HG02870 (cell line): ENCODE measurements around the gene BTLA.
A peak's percentile ranks its signal among the peaks of the same experiment; 100 is the strongest.
"Not testable (repeated sequence)": the region's sequence is repeated elsewhere in the genome, so short reads cannot be mapped to it uniquely, and the experiment has no call there.

ENCODE experiments used
- ATAC-seq: cut with Tn5 transposase; IDR thresholded peaks from one replicate; pipeline ENCODE4 v1.9.1; 2021; ENCODE audit warnings: mild to moderate bottlenecking, moderate library complexity; ENCODE audit not compliant: unreplicated experiment

The BTLA gene, protein sequence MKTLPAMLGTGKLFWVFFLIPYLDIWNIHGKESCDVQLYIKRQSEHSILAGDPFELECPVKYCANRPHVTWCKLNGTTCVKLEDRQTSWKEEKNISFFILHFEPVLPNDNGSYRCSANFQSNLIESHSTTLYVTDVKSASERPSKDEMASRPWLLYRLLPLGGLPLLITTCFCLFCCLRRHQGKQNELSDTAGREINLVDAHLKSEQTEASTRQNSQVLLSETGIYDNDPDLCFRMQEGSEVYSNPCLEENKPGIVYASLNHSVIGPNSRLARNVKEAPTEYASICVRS

DNA sequence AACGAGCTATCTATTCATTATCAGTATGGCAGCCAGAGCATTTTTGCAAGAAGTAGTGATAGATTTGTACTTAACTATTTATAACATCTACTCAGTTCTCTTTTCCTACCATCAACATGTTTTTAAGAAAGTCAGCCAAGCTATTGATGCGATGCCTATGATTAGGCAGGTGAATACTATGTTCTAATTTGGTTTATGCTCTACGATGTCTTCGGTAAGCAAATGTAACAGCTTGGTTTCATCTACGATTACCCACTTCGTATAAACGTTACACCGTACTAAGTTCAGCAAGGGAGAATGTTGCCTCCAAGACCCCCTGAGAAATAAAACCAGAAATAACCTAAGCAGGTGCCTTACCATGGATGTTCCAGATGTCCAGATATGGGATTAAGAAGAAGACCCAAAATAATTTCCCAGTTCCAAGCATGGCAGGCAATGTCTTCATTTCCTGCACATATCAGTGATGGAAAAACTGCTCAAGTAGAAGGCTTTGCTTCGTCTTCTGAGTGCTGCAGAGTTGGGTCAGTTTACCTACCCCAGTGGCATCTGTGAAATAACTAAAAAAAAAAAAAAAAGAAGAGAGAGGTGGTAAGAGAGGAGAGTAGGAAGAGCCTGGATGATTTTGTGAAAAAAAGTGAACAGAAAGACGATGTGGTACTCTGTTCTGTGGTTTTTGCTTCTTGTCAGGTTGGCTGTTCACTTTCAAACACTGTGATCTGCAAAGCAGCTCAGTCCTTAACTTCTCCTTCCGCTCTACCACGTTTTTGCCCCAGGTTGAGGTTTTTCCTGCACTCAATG is at the start of gene BTLA:
Gene BTLA, minus strand, starts transcription at position 559 of the 798 bp plus-strand sequence. Its CDS starts 114 bp downstream, at position 445.
- ATAC-seq: peak; percentile 54

DNA sequence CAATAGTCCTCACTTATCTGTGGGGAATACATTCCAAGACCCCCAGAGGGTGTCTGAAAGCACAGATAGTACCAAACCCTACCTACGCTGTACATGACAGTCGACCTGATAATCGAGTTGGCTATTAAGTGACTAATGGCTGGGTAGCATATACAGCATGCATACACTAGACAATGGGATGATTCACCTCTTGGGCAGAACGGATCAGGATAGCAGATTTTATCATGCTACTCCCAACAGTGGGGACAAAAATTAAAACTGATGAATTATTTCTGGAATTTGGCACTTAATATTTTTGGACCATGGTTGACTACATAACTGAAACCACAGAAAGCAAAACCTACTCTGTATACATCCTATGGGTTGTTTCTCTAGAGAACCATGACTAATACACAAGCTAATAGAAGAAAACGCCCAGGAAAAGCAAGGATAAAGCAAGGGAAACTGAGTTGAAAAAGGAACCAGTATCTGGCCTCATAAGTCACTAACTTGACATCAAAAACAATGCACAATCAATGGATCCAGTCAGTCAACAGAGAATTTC is 47.0 kb upstream of the BTLA start:
- no peak for ATAC-seq

DNA sequence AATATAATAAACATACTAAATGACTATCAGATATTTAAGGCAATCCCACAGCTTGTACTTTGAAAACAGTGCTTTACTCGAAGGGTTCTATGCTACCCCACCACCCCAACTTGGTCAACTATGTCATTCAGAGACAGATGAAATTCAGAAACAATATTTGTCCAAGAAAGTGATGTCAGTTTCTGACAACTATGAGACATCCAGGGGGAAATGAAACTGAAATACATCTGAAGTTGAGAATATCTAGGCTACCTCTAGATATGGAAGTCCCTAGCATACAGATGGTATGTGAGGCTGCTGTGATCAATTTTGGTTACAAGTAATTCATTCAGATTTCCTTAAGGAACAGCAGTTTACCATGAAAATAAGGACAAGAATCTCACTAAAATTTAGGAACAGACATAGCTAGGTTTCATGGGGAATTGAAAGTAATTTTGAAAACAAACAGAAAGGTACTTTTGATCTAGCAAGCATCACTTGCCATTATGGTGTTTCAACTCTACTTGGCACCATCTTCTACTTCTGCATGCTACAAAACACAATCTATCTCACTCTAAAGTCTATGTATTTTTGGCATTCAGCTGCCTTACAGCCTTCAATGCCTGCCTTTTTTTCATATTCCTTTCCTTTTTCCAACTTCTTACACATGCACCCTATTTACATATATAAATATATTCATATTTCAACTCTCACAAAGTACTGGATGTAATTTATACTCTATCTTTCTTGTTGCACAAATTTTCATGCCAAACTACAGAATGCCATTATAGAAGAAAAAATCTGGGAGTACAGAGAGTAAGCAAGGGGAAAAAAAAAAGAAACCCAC is 40.8 kb upstream of the BTLA start:
- peak; percentile 92 for ATAC-seq

DNA sequence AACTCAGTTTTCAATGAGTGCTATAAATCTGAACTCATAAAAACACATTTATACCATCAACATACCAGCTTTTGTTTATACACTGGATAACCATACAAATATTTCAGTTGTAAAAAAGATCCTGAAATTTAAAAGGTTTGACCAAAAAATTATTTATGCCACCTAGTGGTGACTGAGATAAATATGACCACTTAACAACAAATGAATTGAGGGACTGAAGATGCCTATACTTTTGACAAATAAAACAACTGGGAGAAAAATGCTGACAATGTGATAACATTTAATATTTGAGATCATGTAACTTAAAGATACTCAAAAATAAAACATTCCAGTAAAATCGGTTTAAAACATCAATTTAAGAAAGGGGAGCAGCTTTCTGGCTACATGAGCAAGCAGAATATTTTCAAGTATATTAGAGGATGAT is 32.1 kb upstream of the BTLA start:
- ATAC-seq: no peak

DNA sequence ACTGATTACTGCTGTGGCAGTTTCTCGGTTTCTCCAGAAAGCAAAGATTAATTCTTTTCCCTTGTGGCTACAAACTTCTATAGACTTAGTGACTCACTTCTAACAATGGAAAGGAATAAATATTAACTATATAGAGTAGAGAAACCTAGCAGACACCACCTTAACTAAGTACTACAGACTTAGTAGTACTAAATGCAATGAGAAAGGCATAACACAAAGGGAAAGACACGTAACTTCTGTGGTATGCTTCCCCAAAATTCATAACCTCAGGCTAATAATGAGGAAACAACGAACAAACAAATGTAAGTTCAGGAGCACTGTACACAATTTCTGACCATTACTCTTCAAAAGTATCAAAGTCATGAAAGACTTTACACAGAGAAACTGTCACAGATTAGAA is 31.3 kb upstream of the BTLA start:
- no peak for ATAC-seq

DNA sequence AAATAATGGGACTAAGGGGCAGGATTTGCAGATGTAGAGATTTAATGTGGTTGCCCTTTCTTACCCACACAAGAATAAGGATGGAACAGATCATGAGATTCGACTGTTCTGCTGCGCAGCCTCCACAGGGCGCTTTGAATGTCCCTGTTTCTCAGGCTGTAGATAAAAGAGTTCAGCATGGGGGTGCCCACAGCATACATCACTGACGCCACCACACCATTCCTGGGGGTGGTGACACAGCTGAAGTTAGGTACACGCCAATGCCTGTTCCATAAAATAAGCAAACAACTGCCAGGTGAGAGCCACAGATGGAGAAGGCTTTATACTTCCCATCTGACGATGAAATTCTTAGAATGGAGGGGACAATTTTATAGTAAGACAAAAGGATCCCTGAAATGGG is 24.9 kb upstream of the BTLA start:
- not testable (repeated sequence) for ATAC-seq

DNA sequence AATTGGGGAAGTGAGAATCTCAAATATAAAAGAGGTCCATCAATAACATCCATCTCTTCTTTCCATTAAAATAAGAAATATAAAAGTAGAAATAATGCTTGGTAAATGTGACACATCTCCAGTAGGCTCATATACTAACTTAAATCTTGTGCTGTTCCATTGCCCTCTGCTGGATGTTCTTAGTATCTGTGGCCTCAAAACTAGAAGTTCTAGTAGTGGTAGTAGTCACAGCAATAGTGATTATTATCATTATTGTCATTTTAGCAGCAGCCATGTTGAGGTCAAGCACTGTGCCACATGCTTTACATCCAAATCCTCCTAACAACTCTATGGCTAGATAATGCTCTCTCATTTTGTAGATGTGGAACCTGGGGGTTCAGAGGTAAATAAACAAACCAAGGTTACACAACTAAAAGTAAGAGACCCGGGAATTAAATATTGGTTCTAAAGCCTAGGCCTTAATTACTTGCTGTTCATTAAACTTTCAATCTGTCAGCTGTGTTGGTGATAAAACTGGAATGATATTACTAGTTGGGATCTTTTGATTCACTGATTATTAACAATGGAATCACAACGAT is 20.2 kb upstream of the BTLA start:
- ATAC-seq: peak; percentile 45

DNA sequence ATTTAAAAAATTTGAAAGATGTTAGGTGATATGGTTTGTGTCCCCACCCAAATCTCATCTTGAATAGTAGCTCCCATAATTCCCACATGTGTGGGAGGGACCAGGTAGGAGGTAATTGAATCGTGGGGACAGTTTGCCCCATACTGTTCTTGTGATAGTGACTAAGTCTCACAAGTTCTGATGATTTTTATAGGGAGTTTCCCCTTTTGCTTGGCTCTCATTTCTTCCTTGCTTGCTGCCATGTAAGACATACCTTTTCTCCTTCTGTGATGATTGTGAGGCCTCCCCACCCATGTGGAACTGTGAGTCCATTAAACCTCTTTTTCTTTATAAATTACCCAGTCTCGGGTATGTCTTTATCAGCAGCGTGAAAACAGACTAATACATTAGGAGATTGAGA is 19.7 kb upstream of the BTLA start:
- ATAC-seq: not testable (repeated sequence)

DNA sequence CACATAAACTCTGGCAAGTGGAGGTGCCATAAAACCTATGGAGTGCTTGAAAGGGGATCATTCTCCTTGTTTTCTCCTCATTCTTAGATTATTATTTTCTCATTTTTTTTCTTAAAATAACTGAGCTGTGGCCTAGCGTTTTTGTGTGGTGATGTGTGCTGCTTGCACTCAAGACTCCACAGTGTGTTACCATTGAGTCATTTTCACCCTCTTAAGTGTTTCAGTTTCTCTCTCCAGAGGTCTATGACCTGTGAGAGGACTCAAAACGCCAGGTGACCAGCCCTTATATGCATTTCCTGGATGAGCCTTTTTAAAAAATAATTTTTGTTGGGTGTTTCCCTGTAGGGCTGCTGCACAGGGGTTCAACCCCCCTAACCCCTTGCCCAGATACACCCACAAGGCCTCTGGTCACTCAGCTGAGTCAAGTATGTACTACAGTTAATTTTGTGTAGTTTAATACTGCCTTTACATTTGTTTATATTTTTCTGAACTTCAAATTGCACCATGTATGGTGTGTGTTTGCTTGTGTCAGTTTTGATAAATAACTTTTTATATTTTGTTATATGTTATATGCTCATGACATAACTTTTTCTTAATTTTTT is 15.4 kb upstream of the BTLA start:
- ATAC-seq: peak; percentile 100

DNA sequence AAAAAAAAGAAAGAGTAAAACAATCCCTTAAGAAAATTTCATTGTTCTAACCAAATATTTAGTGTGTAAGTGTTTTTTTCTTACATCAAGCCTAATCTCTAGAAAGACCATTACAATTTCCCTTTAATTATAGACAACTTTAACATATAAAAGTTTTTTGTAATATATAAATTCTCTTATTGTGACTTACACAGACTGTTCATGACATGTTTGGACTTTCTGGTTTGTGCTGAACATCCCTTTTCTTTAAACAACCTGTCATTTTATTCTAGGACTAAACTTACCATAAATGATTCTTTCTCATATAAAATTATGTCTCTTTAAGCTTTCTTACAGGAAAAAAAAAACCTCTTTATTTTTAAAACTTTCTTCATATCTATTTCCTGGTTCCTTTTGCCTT is 13.0 kb upstream of the BTLA start:
- no peak for ATAC-seq

DNA sequence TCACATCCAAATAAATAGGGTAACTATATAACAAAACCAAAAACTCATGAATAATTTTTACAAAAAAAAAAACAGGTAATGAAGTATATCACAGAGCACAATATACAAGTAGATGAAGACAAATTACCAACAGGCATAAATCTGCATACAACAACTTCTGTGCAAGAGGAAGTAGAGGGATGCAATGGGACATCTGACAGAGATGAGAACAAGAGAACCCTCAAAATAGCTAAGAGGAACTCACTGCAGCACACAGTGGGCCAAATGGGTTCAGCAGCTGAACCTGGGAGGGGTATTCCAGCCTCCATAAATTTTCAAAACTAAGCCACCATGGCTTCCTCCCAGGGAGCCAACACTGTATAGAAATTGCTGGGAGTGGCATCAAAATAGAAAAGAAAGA is 9.6 kb upstream of the BTLA start:
- no peak for ATAC-seq

DNA sequence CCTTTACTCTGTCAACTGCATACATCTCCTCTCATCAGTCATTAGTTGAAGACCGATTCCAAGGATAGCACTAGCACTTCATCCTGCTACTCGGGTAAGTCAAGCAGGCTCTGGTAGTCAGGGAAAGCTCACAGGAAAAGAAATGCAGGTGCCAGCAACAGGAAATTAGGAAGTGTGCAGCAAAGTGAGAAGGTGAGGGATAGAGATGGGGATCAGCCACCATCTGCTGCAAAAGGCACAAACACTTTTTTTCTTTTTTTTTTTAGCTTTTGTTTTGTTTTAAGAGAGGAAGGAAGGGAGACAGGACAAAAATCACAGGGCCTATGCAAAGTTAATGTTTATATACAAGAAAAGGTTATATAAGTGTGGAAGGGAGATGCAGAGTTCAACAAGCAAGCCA is 9.0 kb upstream of the BTLA start:
- no peak for ATAC-seq

DNA sequence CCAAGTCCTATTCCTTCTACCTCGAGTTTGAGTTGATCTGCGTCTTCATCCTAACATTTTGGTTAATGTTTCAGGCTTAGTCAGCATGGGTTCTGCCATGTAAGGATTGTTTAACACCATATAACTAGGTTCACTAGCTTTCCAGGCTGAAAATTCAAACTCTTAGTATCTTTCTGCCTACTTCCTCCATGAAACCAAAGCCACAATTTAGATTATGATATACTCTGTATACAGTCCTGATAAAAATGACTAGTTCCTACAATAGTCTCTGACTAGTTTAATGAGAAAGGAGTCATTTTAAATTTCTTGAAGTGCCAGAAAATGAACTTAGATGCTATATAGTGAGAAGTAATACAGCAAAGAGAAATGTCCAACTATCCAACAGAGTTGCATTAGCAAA is 6.6 kb upstream of the BTLA start:
- no peak for ATAC-seq

DNA sequence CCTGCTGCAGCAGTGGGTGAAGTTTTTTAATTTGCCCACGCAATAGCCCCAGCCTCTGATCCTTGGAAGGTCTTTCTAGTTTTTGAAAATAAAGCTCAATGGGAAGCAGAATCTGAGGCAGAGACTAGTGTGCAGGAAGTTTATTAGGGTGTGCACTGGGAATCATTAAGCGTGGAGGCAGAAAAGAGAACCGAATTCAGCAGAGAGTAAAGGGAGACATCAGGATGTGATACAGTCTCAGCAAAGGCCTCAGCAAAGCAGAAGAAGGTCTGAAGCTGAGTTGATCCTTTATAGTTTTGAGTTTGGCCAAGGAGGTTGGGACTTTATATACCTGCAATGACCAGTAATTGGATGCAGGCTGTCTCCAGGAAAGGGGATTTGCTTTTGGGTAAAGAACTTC is 4.9 kb upstream of the BTLA start:
- ATAC-seq: no peak

DNA sequence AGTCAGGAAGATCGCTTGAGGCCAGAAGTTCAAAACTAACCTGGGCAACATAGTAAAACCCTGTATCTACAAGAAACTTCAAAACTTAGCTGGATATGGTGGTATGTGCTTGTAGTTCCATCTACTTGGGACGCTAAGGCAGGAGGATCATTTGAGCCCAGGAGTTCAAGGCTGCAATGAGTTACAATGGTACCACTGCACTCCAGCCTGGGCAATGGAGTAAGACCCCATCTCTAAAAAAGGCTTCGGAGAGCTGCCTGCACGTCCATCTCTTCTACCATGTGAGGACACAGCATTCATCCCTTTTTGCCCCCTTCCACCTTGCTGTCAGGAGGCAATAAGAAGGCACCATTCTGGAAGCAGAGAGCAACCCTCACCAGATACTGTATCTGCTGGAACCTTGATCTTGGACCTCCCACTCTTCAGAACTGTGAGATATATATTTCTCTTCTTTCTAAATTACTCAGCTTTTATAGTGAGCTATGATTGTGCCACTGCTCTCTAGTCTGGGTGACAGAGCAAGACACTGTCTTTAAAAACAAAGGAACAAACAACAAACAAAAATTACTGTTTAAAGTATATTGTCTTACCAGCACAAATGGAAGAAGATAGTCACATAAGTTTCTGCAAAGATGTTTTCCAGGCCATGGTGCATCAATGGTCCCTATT is 4.2 kb upstream of the BTLA start:
- no peak for ATAC-seq

DNA sequence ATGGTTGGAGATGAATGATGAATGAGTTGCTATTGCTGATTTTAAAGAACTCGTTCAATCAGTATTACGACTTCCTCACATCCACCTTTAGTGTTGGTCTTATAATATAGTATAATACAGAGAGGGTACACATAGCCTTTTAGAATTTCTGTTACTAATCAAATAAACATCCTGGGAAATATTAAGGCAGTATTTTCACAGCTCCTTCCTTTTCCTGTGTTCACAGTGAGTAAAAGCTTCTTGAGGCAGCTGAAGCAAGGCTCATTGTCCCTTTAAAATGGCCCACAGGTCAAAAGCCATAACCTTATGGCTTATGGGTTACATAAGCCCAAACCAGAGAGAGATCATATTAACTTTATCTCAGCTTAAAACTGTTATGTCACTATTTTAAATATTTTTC is 1.3 kb upstream of the BTLA start:
- ATAC-seq: no peak

DNA sequence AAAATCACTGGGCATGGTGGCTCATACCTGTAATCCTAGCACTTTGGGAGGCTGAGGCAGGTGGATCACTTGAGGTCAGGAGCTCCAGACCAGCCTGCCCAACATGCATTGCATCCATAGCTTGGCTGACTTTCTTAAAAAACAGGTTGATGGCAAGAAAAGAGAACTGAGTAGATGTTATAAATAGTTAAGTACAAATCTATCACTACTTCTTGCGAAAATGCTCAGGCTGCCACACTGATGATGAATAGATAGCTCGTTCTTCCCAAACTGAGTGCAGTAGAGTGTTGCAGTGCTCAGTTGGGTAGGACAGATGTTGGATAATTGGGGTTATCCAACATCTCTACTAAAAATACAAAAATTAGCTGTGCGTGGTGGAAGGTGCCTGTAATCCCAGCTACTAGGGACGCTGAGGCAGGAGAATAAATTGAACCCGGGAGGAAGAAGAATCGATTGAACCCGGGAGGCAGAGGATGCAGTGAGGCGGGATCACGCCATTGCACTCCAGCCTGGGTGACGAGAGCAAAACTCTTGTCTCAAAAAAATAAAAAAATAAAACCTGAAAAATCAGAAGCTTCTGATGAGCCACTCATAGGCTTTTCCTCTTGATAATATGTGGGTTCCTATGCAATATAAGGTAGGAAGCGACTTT is 1.2 kb downstream of the BTLA start:
- no peak for ATAC-seq

DNA sequence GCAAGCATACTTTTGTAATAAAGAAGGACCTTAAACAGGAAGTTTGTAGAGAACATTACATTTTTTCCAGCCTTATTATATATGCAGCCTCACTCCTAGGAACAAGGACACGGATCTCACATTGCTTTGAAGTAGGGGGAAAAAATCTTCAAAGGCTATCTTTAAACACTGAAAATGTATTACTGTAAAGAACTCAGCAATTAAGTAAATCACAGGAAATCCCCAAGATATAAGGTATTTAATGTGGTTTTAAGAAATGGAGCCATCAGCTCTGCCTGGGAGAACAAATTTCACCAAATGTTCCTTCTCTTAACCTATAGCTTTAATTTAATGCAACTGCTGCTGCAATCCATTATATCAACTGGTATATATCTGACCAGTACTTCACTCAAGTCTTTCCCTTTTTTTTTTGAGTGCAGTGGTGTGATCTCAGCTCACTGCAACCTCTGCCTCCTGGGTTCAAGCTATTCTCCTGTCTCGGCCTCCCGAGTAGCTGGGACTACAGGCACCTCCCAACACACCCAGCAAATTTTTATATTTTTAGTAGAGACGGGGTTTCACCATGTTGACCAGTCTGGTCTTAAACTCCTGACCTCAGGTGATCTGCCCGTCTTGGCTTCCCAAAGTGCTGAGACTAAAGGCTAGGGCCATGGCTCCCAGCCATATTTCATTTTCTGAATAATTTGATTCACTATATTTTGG is 2.8 kb downstream of the BTLA start:
- ATAC-seq: no peak

DNA sequence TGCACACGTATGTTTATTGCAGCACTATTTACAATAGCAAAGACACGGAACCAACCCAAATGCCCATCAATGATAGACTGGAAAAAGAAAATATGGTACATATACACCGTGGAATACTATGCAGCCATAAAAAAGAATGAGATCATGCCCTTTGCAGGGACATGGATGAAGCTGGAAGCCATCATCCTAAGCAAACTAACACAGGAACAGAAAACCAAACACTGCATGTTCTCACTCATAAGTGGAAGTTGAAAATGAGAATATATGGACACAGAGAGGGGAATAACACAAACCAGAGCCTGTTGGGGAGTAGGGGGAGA is 4.9 kb downstream of the BTLA start:
- ATAC-seq: not testable (repeated sequence)
